Measurements from ENCODE around the gene RNF41.
"Not testable (repeated sequence)": the region's sequence is repeated elsewhere in the genome, so short reads cannot be mapped to it uniquely, and the experiment has no call there.

RNF41 gene

GRCh38 chr12:56164345-56164729, 57.4 kb downstream of the RNF41 start:
- DNase-seq: no peak

DNA sequence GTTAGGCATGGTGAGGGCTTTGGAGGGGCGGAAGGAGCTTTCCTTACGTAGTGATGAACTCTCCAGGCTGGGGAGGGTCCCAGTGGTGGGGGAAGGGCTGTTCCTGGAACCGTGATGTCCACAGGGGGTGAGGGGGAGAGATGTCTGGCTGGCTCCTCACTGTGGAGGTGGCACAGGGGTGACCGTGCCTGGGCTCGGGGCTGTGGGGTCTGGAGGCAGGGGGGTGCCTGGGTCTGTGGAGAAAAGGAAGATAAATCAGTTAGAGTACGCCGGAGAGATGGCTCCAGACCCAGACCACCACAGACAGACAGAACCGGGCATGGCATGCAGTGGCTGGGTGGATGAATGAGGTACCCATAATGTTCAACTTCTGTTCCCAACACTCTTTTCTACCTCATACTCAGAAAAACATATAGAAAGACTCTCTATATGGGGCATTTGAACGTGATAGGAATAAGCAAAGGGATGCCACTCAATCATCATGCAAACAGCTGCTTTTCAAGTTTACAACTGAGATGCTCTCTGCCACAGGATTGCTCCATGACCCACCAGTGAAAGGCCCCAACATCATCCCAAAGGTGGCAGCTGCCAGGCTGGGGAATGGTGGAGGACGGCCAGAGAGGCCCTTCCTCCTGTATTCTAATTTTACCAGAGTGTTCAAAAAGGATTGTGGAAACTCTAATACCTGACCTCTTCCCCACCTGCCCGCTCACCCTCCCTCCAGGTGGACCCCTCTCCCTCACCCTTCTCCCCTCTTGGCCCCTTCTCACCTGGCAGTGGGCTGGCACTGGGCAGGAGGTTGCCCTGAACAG, 58.0 kb downstream of the RNF41 start:
- no peak for DNase-seq

DNA sequence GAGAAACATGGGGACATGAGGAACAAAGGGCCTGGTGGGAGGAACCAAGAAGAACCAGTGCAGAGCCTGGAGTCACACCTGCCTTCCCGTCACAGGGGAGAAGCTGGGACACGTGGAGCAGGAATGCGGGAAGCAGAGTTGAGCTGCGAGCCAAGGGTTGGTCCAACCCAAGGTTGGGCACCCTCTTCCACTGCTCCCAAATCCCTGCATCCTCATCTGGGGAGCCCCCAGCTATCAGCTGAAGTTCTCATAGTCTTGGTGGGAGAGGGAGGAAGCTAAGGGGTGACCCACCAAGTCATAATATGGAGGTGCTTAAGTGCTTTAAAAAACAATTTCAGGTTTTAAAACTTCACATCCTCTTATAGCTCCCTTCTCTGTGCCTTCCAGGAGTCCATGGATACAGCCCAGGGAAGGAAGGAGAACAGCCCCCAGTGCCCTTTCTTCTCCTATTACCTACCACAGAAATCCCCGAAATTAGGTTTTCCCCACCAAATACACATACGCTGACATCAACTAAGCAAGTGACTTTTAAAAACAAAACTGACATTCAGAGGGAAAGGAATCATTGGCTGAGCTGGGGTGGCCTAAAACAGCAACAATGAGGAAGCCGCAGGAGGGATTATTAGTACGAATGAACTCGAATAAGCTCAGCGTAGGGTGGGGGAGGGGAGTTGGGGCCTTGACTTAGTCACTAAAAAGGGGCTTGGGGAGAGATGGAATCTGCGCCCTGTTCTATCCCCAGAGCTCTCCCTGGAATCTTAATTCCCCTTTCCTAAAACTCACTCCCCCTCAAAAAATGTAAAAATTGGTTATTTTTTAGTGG, 59.0 kb downstream of the RNF41 start:
- DNase-seq: no peak

DNA sequence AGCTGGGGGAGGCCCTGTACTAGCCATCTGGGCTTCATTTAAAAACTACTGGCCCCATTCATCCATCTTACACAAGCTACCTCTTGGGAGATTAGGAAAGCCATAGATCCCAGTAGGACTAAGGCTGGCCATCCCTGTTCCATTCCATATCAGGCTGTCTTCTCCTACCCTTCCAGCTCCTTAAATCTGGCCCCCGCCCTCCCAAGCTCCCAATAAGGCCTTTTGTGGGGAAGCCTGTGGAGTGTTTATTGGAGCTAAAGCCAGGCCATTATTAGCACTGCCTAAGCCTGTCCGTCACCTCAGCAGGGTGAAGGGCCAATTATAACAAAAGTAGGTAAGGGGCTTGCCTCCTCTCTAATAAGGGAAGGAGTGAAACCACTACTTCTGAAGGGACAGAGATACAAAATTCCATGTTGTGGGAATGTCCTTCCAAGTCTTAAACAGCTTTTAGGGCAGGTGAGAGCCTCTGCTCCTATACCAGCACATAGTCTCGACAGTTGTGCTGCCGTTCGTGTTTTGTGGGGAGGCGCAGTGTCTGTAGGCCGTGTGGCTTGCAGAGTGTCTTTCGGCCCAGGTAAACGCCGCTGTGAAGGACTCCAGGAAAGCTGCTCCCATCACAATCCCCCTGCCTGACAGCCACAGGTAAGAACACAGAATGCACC, 59.9 kb downstream of the RNF41 start:
- no peak for DNase-seq

GRCh38 chr12:56160894-56161689, 60.6 kb downstream of the RNF41 start:
- DNase-seq: no peak

- DNase-seq: peak; percentile 41
These were observed 61.4 kb downstream of the RNF41 start for GRCh38 chr12:56160193-56160763.

DNA sequence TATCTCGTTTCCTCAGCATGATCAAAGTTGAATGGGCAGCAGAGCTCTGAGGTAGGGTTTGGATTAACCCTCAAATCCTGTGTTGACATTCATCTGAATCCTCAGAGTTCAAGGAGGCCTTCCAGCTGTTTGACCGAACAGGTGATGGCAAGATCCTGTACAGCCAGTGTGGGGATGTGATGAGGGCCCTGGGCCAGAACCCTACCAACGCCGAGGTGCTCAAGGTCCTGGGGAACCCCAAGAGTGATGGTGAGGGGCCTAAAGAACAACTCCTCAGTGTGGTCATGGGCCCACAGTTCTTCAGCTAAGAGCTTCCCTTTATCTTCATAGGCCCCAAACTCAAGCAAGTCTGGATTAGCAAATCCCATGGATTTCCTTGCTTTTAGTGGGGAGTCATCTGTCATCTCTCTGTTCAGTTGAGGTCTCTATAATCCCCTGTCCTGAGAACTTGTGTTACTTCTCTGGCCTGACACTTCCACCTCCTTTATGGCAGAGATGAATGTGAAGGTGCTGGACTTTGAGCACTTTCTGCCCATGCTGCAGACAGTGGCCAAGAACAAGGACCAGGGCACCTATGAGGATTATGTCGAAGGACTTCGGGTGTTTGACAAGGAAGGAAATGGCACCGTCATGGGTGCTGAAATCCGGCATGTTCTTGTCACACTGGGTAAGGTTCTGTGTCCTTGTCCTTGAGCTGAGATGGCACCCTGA, 62.1 kb downstream of the RNF41 start:
- DNase-seq: no peak

- DNase-seq: peak; percentile 81
These were observed 62.7 kb downstream of the RNF41 start for GRCh38 chr12:56158926-56159461.

DNA sequence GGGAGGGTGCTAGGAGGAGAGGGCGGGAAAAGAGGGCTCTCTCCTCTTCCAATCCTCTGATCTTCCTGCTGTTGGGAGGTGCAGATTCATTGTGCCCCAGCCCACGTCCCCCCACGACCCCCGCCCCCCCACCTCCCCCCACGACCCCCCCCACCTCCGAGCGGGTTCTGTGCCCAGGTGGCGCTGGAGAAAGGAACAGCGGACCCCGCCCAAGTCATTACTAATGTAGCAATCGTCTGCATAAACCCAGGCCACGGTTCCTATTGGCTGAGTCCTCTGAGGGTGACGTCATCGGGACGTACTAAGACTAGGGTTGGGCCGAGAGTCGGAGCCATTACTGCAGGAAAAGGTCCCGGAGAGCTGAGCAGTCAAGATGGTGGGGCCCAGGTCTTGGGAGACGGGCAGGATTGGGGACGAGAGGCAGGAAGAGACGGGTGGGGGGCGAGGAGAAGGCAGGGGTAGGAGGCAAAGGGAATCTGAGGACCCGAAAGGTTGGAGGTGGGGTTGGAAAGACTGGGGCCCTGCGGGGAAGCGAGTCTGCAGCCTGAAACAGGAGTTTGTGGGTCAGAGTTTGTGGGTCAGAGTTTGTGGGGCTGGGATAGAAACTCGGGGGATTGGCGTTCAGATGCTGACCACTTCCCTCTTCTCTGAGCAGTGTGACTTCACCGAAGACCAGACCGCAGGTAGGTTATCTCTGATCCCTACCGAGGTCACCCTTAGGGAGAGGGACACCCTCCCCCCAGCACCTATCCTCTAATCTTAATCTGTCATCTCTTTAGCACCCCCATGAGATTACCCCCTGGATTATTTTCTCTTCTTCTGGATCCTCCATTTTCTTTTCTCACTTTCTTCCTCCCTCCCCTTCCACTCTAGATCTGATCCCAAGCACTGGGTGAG, 63.4 kb downstream of the RNF41 start, which contains the start of gene MYL6:
MYL6 (plus strand) TSS at position 331 of the 897 bp plus-strand sequence; CDS start at position 374, 43 bp downstream.
- DNase-seq: peak; percentile 98

- DNase-seq: peak; percentile 91
These were observed 64.3 kb downstream of the RNF41 start for GRCh38 chr12:56157201-56158028.

- DNase-seq: not testable (repeated sequence)
These were observed 65.1 kb downstream of the RNF41 start for GRCh38 chr12:56156464-56157200.

- no peak for DNase-seq
These were observed 66.4 kb downstream of the RNF41 start for GRCh38 chr12:56155256-56155845.

DNA sequence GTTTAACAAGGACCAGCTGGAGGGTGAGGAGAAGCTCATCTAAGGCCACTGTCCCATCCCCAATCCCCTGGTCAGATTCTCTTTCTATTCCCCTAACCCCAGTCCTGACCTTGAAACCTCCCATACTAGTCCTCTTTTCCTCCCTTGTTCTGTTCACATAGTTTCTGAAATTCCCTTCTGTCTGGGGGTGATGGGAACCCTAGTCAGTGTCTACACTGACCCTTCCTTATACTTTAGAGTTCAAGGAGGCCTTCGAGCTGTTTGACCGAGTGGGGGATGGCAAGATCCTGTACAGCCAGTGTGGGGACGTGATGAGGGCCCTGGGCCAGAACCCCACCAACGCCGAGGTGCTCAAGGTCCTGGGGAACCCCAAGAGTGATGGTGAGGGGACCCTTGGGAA, 66.9 kb downstream of the RNF41 start:
- no peak for DNase-seq

GRCh38 chr12:56154246-56154771, 67.4 kb downstream of the RNF41 start:
- DNase-seq: no peak

DNA sequence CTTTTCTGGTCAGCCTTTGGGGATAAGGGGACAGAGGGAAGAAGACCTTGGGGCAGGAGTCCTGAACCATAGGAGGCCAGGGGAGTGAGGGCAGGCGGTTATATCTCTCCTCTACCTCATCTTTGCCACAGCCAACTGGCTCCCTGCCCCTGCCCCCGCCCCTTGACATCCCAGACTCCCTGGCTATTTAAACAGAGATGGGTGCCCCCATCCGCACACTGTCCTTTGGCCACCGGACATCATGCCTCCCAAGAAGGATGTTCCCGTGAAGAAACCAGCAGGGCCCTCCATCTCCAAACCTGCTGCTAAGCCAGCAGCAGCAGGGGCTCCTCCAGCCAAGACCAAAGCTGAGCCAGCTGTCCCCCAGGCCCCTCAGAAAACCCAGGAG, 68.0 kb downstream of the RNF41 start:
- no peak for DNase-seq

- no peak for DNase-seq
These were observed 68.7 kb downstream of the RNF41 start for GRCh38 chr12:56152756-56153677.
